ENCODE results near the gene TLCD5.

GRCh38 chr11:120336641-120337354 is 11.7 kb downstream of the TLCD5 start:
- TF ChIP-seq CTCF (conservative IDR thresholded peaks at IDR 0.05; ENCODE audit: low read depth, low read length): no peak
- TF ChIP-seq EZH2 (IDR thresholded peaks at IDR 0.05; ENCODE audit: borderline replicate concordance, low read depth, low read length, poor library complexity, severe bottlenecking): no peak
